CD4-positive, alpha-beta memory T cell (primary cell): ENCODE results near the gene NEUROD1. TPM values are rescaled to one million over a fixed set of nuclear protein-coding genes. Genes with fewer than 3 reads are reported as not detected.
"Not testable (repeated sequence)": the region's sequence is repeated elsewhere in the genome, so short reads cannot be mapped to it uniquely, and the experiment has no call there.

Source experiments
- CTCF ChIA-PET: fragments of 350-600 bp; sonication (Branson Sonifier 250); formaldehyde crosslinking; loops from one replicate; lab custom pipeline; 2021; ENCODE audit warnings: inconsistent platforms; ENCODE audit not compliant: partially characterized antibody; lab: Charles Lee
- POLR2A ChIA-PET: fragments of 350-600 bp; sonication (Branson Sonifier 250); formaldehyde crosslinking; loops from one replicate; lab custom pipeline; 2021; ENCODE audit not compliant: partially characterized antibody; lab: Charles Lee
- DNase-seq, 5 donors: peaks; one replicate each; pipeline versions ENCODE4 v3.0.0 to v3.0.0-alpha.2; 2020 to 2022; ENCODE audit warnings: mixed read lengths in 1 of 5
- H3K27ac ChIP-seq: one replicate; pipeline ENCODE4 v1.7.0; 2013; ENCODE audit warnings: low read depth, low read length
- H3K27me3 ChIP-seq: 2 replicates; pipeline ENCODE4 v1.7.0; 2013; ENCODE audit warnings: mild to moderate bottlenecking, low read length, moderate library complexity; ENCODE audit not compliant: insufficient read depth
- H3K36me3 ChIP-seq: 2 replicates; pipeline ENCODE4 v1.7.0; 2013; ENCODE audit warnings: mild to moderate bottlenecking, low read length, moderate library complexity; ENCODE audit not compliant: insufficient read depth
- H3K4me1 ChIP-seq: 2 replicates; pipeline ENCODE4 v1.7.0; 2013; ENCODE audit warnings: mild to moderate bottlenecking, low read length, moderate library complexity; ENCODE audit not compliant: insufficient read depth
- H3K4me3 ChIP-seq, 2 donors: one replicate each; pipeline ENCODE4 v1.7.0; 2013; ENCODE audit warnings: low read length in 2 of 2, mild to moderate bottlenecking in 1 of 2
- H3K9me3 ChIP-seq, 2 donors: one replicate each; pipeline ENCODE4 v1.7.0; 2013; ENCODE audit warnings: low read length in 2 of 2, control low read depth in 1 of 2; ENCODE audit not compliant: control insufficient read depth in 1 of 2
- H3K27ac Mint-ChIP-seq, 7 donors: one replicate each; pipeline ENCODE4 v1.8.0; 2020 to 2021; ENCODE audit warnings: mixed read lengths in 7 of 7, mild to moderate bottlenecking in 6 of 7, inconsistent platforms in 3 of 7, moderate library complexity in 3 of 7
- H3K27me3 Mint-ChIP-seq, 2 donors: one replicate each; pipeline ENCODE4 v1.8.0; 2020 to 2021; ENCODE audit warnings: mixed read lengths in 2 of 2
- H3K36me3 Mint-ChIP-seq, 2 donors: one replicate each; pipeline ENCODE4 v1.8.0; 2020 to 2021; ENCODE audit warnings: mixed read lengths in 2 of 2, inconsistent platforms in 1 of 2, mild to moderate bottlenecking in 1 of 2
- H3K4me1 Mint-ChIP-seq, 4 donors: one replicate each; pipeline ENCODE4 v1.8.0; 2020 to 2021; ENCODE audit warnings: mixed read lengths in 4 of 4, mild to moderate bottlenecking in 1 of 4
- H3K4me3 Mint-ChIP-seq, 8 donors: one replicate each; pipeline ENCODE4 v1.8.0; 2020 to 2021; ENCODE audit warnings: mixed read lengths in 8 of 8, mild to moderate bottlenecking in 7 of 8, moderate library complexity in 6 of 8, inconsistent platforms in 3 of 8
- H3K9me3 Mint-ChIP-seq, 8 donors: one replicate each; pipeline ENCODE4 v1.8.0; 2020 to 2021; ENCODE audit warnings: mixed read lengths in 8 of 8, mild to moderate bottlenecking in 5 of 8, inconsistent platforms in 3 of 8, moderate library complexity in 1 of 8
- intact Hi-C: fragments of 100-400 bp; cut with micrococcal nuclease; formaldehyde crosslinking; loops from one replicate; pipeline ENCODE4 v1.15.1; 2023
- polyA plus RNA-seq, 2 donors: library from polyadenylated mRNA; unstranded; fragments of 300-500 nt; fragmentation: Illumina TruSeq; gene quantifications; one replicate each; pipeline ENCODE4 v1.2.3, GENCODE V29; 2021
- total RNA-seq, 2 experiments: library from RNA; stranded (reverse); gene quantifications; one replicate each; pipeline ENCODE4 v1.2.3, GENCODE V29; 2021

Gene NEUROD1
- total RNA-seq (not detected), polyA plus RNA-seq (not detected)

DNA sequence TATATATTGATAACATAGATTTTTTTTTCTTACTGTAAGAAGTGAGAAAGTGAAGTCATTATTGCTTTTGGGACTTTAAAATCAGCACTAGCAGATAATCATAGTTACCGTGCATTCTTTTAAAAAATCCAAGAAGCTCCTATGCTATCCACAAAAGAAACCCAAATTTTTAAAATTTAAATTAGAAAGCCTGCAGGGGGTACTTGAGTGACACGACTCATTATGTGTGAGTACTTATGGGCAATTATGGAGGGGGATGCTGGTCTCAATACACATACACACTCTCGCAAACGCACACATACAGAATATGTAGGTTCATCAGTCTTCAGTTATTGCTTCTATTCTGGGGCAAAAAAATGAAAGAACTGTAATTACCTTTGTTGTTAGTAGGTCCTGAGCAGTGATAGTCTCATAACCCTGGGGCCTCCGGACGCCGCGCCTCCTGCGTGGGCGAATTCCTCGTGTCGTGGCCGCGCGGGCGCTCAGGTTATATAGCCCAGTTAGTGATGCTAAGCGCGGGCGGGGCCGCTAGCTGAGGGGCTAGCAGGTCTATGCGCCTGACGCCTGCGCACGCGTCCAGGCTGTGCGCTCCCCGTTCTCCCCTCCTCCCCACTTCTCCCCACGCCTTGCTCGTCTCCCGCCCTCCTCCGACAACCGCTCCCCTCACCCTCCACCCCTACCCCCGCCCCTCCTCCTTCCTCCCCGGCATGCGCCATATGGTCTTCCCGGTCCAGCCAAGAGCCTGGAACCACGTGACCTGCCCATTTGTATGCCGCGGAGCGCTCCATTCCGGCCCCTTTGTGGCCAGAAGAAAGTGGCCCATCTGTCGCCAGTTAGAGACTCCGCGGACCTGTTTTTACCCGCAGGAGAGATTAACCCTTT is at the start of gene NEUROD1:
TSS of gene NEUROD1 (minus strand) at position 463 of the 882 bp plus-strand sequence. CDS start 1,657 bp downstream, outside the sequence.
- H3K4me1 Mint-ChIP-seq: peaks cover 27 to 56% (median 43%) of the 10 kb centered on the region in 4 donors
- no peaks in the 10 kb centered on the region for H3K36me3 ChIP-seq
- peaks cover 2 to 28% (median 17%) of the 10 kb centered on the region in 8 donors for H3K9me3 Mint-ChIP-seq
- H3K4me3 Mint-ChIP-seq: peak within 1 kb of the TSS; percentile 37 to 78 (median 70)
- ChIA-PET POLR2A (no interaction called here), CTCF (no interaction called here)
- H3K27ac ChIP-seq: no peak within 1 kb of the TSS
- peaks cover 52% of the 10 kb centered on the region for H3K27me3 ChIP-seq
- H3K4me1 ChIP-seq: peaks cover 41% of the 10 kb centered on the region
- intact Hi-C loops: no loop called here
- no peak for DNase-seq
- H3K27ac Mint-ChIP-seq: peak within 1 kb of the TSS in 1 of 7 donors; percentile 9
- H3K36me3 Mint-ChIP-seq: peaks cover 0 to 8% of the 10 kb centered on the region in 2 donors
- peaks cover 66 to 72% of the 10 kb centered on the region in 2 donors for H3K27me3 Mint-ChIP-seq
- H3K9me3 ChIP-seq: no peaks in the 10 kb centered on the region
- H3K4me3 ChIP-seq: peak within 1 kb of the TSS in 1 of 2 donors; percentile 5

DNA sequence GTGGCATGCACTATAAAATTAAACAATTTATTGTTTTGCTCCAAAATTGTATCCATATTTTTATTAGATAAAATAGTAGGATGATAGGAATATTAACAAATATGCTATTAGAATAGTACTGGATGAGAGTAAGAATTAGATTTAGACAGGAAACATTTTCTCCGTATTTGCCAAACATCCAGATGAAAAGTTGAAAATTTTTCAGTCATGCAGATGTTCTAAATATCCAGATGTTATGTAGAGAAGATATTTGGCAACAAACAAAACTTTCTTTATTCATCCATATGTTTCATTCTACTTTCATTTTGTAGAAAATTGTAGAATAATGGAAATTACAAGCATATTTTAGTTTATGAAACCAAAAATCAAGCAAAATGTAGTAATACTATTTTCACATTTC is 45.2 kb upstream of the NEUROD1 start:
- Mint-ChIP-seq H3K4me1 (no peaks in the 10 kb centered on the region), H3K4me3 (no peak overlapping the region), H3K9me3 (peaks cover 0 to 11% (median 0%) of the 10 kb centered on the region in 8 donors), H3K36me3 (no peaks in the 10 kb centered on the region), H3K27ac (no peak overlapping the region), H3K27me3 (peaks cover 24 to 32% of the 10 kb centered on the region in 2 donors)
- H3K27me3 ChIP-seq: no peaks in the 10 kb centered on the region
- ChIA-PET CTCF (interaction anchor here (0.8 to 1.0 kb wide), 2 partner anchors 10 to 12 kb away, joined by 3 read pairs; no protein-coding TSS in a partner anchor), POLR2A (no interaction called here)
- intact Hi-C loops: no loop called here
- H3K9me3 ChIP-seq: no peaks in the 10 kb centered on the region
- DNase-seq: no peak
- no peak overlapping the region for H3K4me3 ChIP-seq
- H3K36me3 ChIP-seq: no peaks in the 10 kb centered on the region
- H3K27ac ChIP-seq: no peak overlapping the region
- no peaks in the 10 kb centered on the region for H3K4me1 ChIP-seq

DNA sequence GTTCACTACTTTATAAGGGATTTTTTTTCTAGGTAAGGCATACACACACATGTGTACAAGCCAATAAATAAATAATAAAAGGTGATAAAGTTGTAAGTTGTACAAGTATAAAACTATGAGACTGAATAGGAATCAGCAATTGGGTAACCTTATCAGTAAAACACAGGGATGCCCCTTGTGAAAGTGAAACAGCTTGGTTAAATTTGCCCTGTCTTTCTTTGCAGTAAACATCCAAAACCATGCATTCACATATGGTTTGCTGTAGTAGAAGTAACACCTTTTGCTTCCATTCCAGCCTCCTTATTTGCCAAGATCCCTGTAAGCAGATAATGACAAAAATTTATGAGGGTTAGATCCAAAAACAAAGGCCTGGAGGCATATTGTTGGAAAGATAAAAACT is 44.3 kb upstream of the NEUROD1 start:
- Mint-ChIP-seq H3K4me3 (no peak overlapping the region), H3K4me1 (no peaks in the 10 kb centered on the region), H3K27me3 (peaks cover 17 to 28% of the 10 kb centered on the region in 2 donors), H3K27ac (no peak overlapping the region), H3K36me3 (no peaks in the 10 kb centered on the region), H3K9me3 (peaks cover 0 to 6% (median 0%) of the 10 kb centered on the region in 8 donors)
- no peaks in the 10 kb centered on the region for H3K27me3 ChIP-seq
- no peaks in the 10 kb centered on the region for H3K4me1 ChIP-seq
- no peaks in the 10 kb centered on the region for H3K9me3 ChIP-seq
- intact Hi-C loops: no loop called here
- no peak overlapping the region for H3K27ac ChIP-seq
- POLR2A ChIA-PET: no interaction called here
- H3K4me3 ChIP-seq: no peak overlapping the region
- H3K36me3 ChIP-seq: no peaks in the 10 kb centered on the region
- CTCF ChIA-PET: interaction anchor here (1.9 kb wide), 1 partner anchor 10 kb away, joined by 12 read pairs; no protein-coding TSS in a partner anchor
- DNase-seq: no peak

DNA sequence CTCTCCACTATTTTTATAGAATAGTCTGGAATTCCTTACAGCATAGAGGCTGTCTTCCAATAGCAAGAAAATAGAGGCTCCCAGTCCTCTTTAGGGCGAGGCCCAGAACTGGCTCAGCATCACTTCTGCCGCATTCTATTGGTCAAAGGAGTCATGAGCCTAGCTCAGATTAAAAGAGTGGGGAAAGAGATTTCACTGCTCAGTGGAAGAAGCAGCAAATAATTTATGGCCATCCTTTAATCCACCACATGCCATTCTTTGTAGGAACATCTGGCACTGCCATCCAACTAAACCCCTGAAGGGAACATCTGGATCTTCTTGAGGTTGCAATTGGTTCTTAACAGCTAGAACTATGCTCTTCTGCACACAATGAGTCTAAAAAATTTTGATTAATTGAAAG is 43.4 kb upstream of the NEUROD1 start:
- intact Hi-C loops: no loop called here
- CTCF ChIA-PET: interaction anchor here (1.9 kb wide), 1 partner anchor 9 kb away, joined by 12 read pairs; no protein-coding TSS in a partner anchor
- Mint-ChIP-seq H3K9me3 (peaks cover 0 to 6% (median 0%) of the 10 kb centered on the region in 8 donors), H3K27ac (no peak overlapping the region), H3K36me3 (no peaks in the 10 kb centered on the region), H3K4me1 (no peaks in the 10 kb centered on the region), H3K27me3 (peaks cover 15 to 21% of the 10 kb centered on the region in 2 donors), H3K4me3 (no peak overlapping the region)
- POLR2A ChIA-PET: no interaction called here
- no peaks in the 10 kb centered on the region for H3K4me1 ChIP-seq
- no peaks in the 10 kb centered on the region for H3K27me3 ChIP-seq
- no peaks in the 10 kb centered on the region for H3K36me3 ChIP-seq
- H3K4me3 ChIP-seq: no peak overlapping the region
- H3K9me3 ChIP-seq: no peaks in the 10 kb centered on the region
- no peak overlapping the region for H3K27ac ChIP-seq
- no peak for DNase-seq

DNA sequence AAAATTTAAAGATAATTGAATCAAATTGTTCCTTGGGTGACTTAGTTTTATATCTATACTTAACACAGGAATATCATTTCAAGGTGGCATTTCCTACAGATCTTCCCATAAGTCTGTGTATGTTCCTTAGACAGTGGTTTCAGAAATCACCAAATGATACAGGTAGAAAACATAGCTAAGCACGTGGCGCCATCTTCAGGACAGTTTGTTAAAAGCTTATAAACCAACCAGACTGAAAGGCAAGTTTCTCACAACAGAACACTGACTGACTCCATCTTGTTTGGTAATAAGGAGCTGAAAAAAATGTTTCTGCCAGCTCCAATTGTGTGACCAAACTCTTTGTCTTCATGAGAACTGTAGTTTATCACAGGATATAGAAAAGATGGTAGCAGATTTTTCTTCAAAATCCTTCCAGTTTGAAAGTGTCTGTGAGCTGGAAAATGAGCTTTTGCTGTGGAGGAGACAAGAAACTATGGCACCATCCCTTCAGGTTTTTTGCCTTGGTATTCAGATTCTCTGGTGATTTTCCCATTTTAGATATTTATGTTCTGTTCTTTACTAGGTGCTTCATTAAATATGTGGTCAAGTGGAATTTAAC is 34.8 kb upstream of the NEUROD1 start:
- intact Hi-C loops: loop anchor here (1.0 to 10.0 kb wide), 6 partner anchors 143 to 1591 kb away; partner anchors contain the start of gene UBE2E3
- Histone ChIP-seq H3K9me3 (no peaks in the 10 kb centered on the region), H3K4me3 (no peak overlapping the region), H3K4me1 (no peaks in the 10 kb centered on the region), H3K27ac (no peak overlapping the region), H3K27me3 (no peaks in the 10 kb centered on the region), H3K36me3 (no peaks in the 10 kb centered on the region)
- no peaks in the 10 kb centered on the region for H3K36me3 Mint-ChIP-seq
- ChIA-PET POLR2A (interaction anchor here (1.0 kb wide), 2 partner anchors 609 to 637 kb away, joined by 3 to 4 read pairs; no protein-coding TSS in a partner anchor), CTCF (interaction anchor here (0.6 to 3.3 kb wide), 44 partner anchors 8 to 1590 kb away, joined by 3 to 28 read pairs (median 4); partner anchors contain the start of genes ITGA4 and UBE2E3)
- H3K27me3 Mint-ChIP-seq: peaks cover 0 to 3% of the 10 kb centered on the region in 2 donors
- H3K4me1 Mint-ChIP-seq: no peaks in the 10 kb centered on the region
- DNase-seq: peak; percentile 51 to 68 (median 58)
- no peak overlapping the region for H3K27ac Mint-ChIP-seq
- H3K4me3 Mint-ChIP-seq: no peak overlapping the region
- no peaks in the 10 kb centered on the region for H3K9me3 Mint-ChIP-seq

DNA sequence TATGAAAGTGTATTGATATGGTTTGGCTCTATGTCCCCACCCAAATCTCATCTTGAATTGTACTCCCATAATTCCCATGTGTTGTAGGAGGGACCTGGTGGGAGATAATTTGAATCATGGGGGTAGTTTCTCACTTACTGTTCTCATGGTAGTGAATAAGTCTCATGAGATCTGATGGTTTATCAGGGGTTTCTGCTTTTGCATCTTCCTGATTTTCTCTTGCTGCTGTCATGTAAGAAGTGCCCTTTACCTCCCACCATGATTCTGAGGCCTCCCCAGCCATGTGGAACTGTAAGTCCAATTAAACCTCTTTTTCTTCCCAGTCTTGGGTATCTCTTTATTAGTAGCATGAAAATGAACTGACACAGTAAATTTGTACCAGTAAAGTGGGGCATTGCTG is 30.7 kb upstream of the NEUROD1 start:
- POLR2A ChIA-PET, H3K36me3 ChIP-seq, CTCF ChIA-PET, H3K4me3 ChIP-seq, H3K4me1 ChIP-seq, H3K36me3 Mint-ChIP-seq, H3K4me3 Mint-ChIP-seq, H3K27ac ChIP-seq, H3K27me3 ChIP-seq, H3K27me3 Mint-ChIP-seq, H3K9me3 ChIP-seq, H3K9me3 Mint-ChIP-seq, H3K4me1 Mint-ChIP-seq, H3K27ac Mint-ChIP-seq, DNase-seq: not testable (repeated sequence)
- intact Hi-C loops: loop anchor here (10.0 kb wide), 1 partner anchor 726 kb away; the partner anchor contains the start of gene UBE2E3

DNA sequence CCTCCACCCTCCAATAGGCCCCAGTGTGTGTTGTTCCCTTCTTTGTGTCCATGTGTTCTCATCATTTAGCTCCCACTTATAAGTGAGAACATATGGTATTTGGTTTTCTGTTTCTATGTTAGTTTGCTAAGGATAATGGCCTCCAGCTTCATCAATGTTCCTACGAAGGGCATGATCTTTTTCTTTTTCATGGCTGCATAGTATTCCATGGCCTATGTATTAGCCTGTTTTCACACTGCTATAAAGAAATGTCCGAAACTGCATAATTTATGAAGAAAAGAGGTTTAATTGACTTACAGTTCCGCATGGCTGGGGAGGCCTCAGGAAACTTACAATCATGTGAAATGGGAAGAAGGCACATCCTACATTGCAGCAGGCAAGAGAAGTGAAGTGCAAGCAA is 22.2 kb upstream of the NEUROD1 start:
- peak overlapping the region in 1 of 7 donors; percentile 17 for H3K27ac Mint-ChIP-seq
- H3K27me3 Mint-ChIP-seq, intact Hi-C loops, POLR2A ChIA-PET, H3K36me3 ChIP-seq, H3K4me1 ChIP-seq, H3K36me3 Mint-ChIP-seq, DNase-seq, H3K4me1 Mint-ChIP-seq, H3K9me3 ChIP-seq, H3K4me3 ChIP-seq, H3K27ac ChIP-seq, H3K4me3 Mint-ChIP-seq, H3K27me3 ChIP-seq, CTCF ChIA-PET: not testable (repeated sequence)
- peaks cover 0 to 13% (median 7%) of the 10 kb centered on the region in 8 donors for H3K9me3 Mint-ChIP-seq
